Astrocyte of the cerebellum (primary cell): Measurements from ENCODE around the gene ANKRD52.

ENCODE experiments used
- DNase-seq: peaks from one replicate; pipeline ENCODE4 v3.0.0-alpha.2; 2011; ENCODE audit warnings: low read depth
- H3K4me3 ChIP-seq: 2 replicates; pipeline ENCODE4 v1.5.1; 2011; ENCODE audit warnings: mild to moderate bottlenecking, low read depth, low read length, moderate library complexity
- in situ Hi-C: cut with HindIII; loops from 2 replicates; pipeline ENCODE4 v1.10.0; 2017; ENCODE audit warnings: low sequenced_read_pairs
- TF ChIP-seq, protein P1 (sequence below): IDR thresholded peaks from 2 replicates; pipeline ENCODE4 v1.5.1; 2012; ENCODE audit warnings: low read length, low read depth, moderate library complexity, mild to moderate bottlenecking; ENCODE audit errors: missing control alignments

ANKRD52 gene

DNA sequence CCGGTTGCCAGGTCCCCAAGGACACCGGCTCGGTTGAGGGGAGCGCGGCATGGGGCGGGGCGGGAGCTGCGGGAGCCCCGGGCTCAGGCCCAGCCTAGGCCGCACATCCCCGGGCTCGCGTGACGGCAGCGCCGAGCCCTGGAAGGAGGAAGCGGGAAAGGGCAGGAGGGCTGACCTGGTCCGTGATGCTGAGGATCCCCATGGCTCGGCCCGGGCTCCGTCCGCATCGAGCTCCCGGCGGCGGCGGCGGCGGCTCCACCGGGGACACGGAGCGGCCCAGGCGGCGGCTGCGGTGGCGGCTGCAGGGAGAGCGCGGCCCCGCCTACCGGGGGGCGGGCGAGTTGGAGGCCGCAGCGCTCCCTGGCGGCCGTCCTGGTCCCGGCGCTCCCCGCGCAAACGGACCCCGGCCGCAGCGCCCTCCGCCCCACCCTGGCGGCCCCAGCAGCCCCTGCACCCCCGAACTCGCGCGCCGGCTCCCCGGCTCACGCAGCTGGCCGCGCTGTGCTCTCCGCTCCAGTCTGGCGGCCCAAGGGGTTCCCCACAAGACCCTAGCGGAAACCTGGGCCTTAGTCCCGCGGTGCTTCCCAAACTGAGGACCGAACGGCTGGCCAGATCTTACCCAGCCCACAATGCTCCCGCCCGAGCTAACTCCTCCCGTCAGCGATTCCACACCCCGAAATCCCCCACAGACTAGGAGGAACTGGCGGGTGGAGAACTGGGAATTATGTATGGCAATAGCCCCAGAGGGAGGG, at the start of gene ANKRD52:
Gene ANKRD52 (minus strand): TSS at position 317 of the 752 bp plus-strand sequence. CDS start 115 bp downstream, at position 202.
- TF ChIP-seq, protein P1, sequence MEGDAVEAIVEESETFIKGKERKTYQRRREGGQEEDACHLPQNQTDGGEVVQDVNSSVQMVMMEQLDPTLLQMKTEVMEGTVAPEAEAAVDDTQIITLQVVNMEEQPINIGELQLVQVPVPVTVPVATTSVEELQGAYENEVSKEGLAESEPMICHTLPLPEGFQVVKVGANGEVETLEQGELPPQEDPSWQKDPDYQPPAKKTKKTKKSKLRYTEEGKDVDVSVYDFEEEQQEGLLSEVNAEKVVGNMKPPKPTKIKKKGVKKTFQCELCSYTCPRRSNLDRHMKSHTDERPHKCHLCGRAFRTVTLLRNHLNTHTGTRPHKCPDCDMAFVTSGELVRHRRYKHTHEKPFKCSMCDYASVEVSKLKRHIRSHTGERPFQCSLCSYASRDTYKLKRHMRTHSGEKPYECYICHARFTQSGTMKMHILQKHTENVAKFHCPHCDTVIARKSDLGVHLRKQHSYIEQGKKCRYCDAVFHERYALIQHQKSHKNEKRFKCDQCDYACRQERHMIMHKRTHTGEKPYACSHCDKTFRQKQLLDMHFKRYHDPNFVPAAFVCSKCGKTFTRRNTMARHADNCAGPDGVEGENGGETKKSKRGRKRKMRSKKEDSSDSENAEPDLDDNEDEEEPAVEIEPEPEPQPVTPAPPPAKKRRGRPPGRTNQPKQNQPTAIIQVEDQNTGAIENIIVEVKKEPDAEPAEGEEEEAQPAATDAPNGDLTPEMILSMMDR, result peak; percentile 40
- in situ Hi-C loops, result no loop called here
- H3K4me3 ChIP-seq, result peak within 1 kb of the TSS; percentile 87
- DNase-seq, result peak; percentile 32

DNA sequence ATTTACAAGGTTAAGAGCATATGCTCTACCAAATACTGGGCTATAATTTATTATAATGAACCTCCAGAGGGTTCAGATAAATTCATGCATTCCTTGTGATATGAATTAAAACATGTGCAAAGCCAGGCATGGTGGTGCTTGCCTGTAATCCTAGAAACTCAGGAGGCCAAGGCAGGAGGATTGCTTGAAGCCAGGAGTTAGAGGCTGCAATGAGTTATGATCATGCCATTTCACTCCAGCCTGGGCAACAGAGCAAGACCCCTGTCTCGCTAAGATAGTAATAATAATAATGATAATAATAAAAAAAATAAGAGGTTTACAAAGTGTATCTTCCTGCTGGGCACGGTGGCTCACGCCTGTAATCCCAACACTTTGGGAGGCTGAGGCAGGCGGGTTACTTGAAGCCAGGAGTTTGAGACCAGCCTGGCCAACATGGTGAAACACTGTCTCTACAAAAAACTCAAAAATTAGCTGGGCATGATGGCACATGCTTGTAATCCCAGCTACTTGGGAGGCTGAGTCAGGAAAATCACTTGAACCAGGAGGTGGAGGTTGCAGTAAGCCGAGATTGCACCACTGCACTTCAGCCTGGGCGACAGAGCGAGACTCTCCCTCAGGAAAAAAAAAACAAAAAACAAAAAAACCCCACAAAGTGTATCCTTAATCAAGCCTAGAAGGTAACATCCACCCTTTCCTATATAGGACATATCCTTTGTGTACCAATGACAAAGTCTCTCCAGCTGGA, 49.2 kb upstream of the ANKRD52 start:
- in situ Hi-C loops, result no loop called here
- no peak for DNase-seq
- H3K4me3 ChIP-seq, result no peak overlapping the region
- TF ChIP-seq, protein P1, result no peak

DNA sequence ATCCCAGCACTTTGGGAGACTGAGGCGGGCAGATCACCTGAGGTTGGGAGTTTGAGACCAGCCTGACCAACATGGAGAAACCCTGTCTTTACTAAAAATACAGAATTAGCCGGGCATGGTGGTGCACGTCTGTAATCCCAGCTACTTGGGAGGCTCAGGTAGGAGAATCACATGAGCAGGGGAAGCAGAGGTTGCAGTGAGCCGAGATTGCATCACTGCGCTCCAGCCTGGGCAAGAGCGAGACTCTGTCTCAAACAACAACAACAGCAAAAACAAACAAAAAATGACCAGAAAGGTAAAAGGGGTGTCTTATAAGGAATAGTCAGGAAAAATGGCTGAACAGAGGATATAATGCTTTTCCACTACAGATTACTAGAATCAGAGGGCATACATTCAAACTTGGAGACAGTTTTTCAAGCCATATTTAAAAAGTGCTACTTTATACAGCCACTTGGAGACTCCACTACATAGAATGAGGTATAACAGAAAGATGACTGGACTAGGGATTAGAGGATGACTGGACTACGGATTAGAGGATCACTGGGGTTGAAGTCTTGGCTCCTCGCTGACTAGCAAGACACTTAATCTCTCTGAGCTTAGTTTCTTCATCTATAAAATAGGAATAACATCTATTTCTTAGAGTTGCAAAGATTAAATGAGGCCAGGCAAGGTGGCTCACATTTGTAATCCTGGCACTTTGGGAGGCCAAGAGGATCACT, 46.8 kb upstream of the ANKRD52 start:
- no peak overlapping the region for H3K4me3 ChIP-seq
- in situ Hi-C loops, result no loop called here
- TF ChIP-seq, protein P1, result no peak
- no peak for DNase-seq

DNA sequence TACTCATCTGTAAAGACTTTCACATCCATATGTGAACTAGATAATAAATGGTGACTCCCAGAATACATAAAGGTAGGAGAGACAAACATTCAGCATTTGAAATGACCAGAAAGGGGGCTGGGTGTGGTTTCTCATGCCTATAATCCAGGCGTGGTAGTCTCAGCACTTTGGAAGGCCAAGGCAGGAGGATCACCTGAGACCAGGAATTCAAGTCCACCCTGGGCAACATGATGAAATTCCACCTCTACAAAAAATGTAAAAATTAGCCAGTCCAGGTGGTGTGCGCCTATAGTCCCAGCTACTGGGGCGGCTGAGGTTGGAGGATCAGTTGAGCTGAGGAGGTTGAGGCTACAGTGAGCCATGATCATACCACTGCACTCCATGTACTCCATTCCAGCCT, 46.1 kb upstream of the ANKRD52 start:
- H3K4me3 ChIP-seq, result no peak overlapping the region
- in situ Hi-C loops, result no loop called here
- no peak for DNase-seq
- TF ChIP-seq, protein P1, result no peak

DNA sequence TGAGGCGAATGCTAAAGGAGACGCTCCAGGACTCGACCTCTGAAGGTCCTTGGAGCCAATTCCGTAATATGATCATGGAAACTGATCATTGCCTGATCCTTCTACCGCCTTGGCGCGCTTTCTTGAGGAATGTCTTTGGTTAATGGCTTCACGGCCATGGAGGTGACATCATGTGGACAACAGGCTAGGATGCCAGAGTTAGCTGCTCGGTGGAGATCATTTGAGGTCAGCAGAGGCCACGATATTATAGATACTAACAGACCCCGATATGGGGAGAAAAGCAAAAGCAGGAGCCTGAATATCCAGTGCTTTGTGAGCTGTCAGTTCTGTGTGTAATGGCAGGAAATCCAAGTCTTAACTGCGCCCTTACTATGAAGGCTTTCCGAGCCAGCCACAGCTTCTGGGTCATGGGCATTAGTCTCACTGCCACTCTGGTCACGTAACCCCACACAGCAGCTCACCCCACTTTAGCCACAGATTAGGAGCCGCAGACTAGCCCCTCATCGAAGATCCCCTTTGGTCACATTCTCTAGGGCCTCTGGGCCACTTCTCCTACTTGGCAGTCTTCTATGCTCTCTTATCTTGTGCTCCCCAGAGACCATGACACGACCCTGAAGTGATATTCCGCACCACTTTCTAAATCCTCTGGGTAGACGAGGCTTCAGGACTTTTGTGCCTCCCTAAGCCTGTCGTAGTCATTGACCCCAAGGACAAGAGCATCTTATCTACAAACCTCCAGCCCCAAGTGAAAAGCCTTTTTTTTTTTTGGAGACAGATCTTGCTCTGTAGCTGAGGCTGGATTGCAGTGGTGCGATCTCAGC, 42.7 kb upstream of the ANKRD52 start:
- TF ChIP-seq, protein P1, result no peak
- no peak for DNase-seq
- in situ Hi-C loops, result no loop called here
- peak overlapping the region; percentile 94 for H3K4me3 ChIP-seq
